HG03025 (cell line): Measurements from ENCODE around the gene LBR.

Experiments used
- ATAC-seq: cut with Tn5 transposase; IDR thresholded peaks from one replicate; pipeline ENCODE4 v1.9.1; 2021; ENCODE audit warnings: mild to moderate bottlenecking, moderate library complexity; ENCODE audit not compliant: unreplicated experiment, low FRiP score

Gene LBR

GRCh38 chr1:225425201-225425786, 2.5 kb downstream of the LBR start:
- no peak for ATAC-seq

- ATAC-seq = no peak
Observed at GRCh38 chr1:225424562-225425200, 3.2 kb downstream of the LBR start.

GRCh38 chr1:225423518-225423855, 4.4 kb downstream of the LBR start:
- ATAC-seq = no peak

GRCh38 chr1:225422795-225423517, 4.9 kb downstream of the LBR start:
- no peak for ATAC-seq

- ATAC-seq = no peak
Observed at GRCh38 chr1:225422031-225422605, 5.7 kb downstream of the LBR start.

GRCh38 chr1:225418598-225418997, 9.2 kb downstream of the LBR start:
- ATAC-seq = no peak

- no peak for ATAC-seq
Observed at GRCh38 chr1:225418059-225418458, 9.8 kb downstream of the LBR start.

GRCh38 chr1:225415967-225416745, 11.7 kb downstream of the LBR start:
- no peak for ATAC-seq

- ATAC-seq = no peak
Observed at GRCh38 chr1:225415307-225415706, 12.5 kb downstream of the LBR start.

- no peak for ATAC-seq
Observed at GRCh38 chr1:225413708-225414375, 14.0 kb downstream of the LBR start.

GRCh38 chr1:225412803-225413351, 15.0 kb downstream of the LBR start:
- no peak for ATAC-seq

GRCh38 chr1:225412321-225412720, 15.5 kb downstream of the LBR start:
- no peak for ATAC-seq

- no peak for ATAC-seq
Observed at GRCh38 chr1:225410036-225410435, 17.8 kb downstream of the LBR start.

- ATAC-seq = no peak
Observed at GRCh38 chr1:225409051-225409450, 18.8 kb downstream of the LBR start.

- ATAC-seq = no peak
Observed at GRCh38 chr1:225408249-225408648, 19.6 kb downstream of the LBR start.

GRCh38 chr1:225407755-225408154, 20.1 kb downstream of the LBR start:
- ATAC-seq = no peak

GRCh38 chr1:225406976-225407725, 20.7 kb downstream of the LBR start:
- no peak for ATAC-seq

GRCh38 chr1:225400968-225401367, 26.9 kb downstream of the LBR start:
- ATAC-seq = no peak

GRCh38 chr1:225396357-225396756, 31.5 kb downstream of the LBR start:
- ATAC-seq = no peak
